Measurements from ENCODE around the gene ST8SIA1. TPM values are rescaled to one million over a fixed set of nuclear protein-coding genes. Genes with fewer than 3 reads are reported as not detected.

Gene ST8SIA1
- total RNA-seq, 1 donor from 2014 or later = 1.8 TPM

DNA sequence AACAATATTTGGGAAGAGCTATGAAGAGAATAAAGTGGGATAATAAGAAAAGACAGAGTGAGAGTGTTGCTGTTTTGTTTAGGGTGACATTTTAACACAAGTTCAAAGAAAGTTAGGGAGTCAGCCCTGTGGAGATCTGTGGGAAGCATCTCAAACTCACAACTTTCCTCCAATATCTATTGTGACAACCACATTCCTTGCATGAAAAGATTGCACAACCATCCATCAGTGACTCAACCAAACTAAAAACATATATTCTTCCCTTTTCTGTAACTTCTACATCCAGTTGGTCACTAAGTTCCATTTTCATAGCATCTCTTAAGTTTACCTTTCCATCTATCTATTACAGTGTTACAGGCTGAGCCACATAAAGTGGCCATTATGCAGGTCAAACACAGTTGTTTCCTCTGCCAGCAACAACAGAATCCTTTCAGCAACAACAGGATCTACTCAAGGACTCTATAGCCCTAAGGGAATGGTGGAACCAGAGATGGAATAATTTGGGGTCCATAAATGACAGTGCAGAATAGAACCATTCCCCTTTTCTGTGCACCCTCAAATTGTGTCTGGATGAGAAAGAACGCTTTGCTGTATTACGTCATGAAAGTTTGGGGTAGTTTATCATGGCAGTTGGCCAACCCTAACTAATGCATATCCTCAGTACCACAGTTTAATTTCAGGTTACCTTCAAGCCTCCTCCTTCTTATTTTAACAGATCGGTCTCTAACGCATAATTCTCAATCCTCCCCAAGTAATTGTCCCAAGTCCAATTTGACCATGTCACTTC is 118.8 kb downstream of the ST8SIA1 start:
- no peaks in the 10 kb centered on the region for H3K79me2 ChIP-seq (ENCODE audit: low read depth)
- no peak overlapping the region for H3K4me3 Mint-ChIP-seq
- H3K27me3 ChIP-seq = no peaks in the 10 kb centered on the region
- DNase-seq (ENCODE audit: low spot score) = no peak
- no peak overlapping the region for H3K4me2 ChIP-seq
- no peaks in the 10 kb centered on the region for H4K20me1 ChIP-seq (ENCODE audit: low read depth)
- no peak overlapping the region for H3K27ac Mint-ChIP-seq
- H3K27me3 Mint-ChIP-seq (ENCODE audit: insufficient read depth, low read depth) = no peaks in the 10 kb centered on the region
- peaks cover 8% of the 10 kb centered on the region for H3K9me3 Mint-ChIP-seq
- no peaks in the 10 kb centered on the region for H3K9me3 ChIP-seq (ENCODE audit: low read depth)
- no peaks in the 10 kb centered on the region for H3F3A ChIP-seq (ENCODE audit: low read depth)
- no peak overlapping the region for H2AFZ ChIP-seq (replicated peaks)
- H3K4me3 ChIP-seq = no peak overlapping the region
- H3K36me3 ChIP-seq = no peaks in the 10 kb centered on the region
- H3K4me1 Mint-ChIP-seq = no peaks in the 10 kb centered on the region
- H3K9ac ChIP-seq = no peak overlapping the region
- H3K27ac ChIP-seq = no peak overlapping the region
- peaks cover 2% of the 10 kb centered on the region for H3K36me3 Mint-ChIP-seq
- TF ChIP-seq, protein P1, sequence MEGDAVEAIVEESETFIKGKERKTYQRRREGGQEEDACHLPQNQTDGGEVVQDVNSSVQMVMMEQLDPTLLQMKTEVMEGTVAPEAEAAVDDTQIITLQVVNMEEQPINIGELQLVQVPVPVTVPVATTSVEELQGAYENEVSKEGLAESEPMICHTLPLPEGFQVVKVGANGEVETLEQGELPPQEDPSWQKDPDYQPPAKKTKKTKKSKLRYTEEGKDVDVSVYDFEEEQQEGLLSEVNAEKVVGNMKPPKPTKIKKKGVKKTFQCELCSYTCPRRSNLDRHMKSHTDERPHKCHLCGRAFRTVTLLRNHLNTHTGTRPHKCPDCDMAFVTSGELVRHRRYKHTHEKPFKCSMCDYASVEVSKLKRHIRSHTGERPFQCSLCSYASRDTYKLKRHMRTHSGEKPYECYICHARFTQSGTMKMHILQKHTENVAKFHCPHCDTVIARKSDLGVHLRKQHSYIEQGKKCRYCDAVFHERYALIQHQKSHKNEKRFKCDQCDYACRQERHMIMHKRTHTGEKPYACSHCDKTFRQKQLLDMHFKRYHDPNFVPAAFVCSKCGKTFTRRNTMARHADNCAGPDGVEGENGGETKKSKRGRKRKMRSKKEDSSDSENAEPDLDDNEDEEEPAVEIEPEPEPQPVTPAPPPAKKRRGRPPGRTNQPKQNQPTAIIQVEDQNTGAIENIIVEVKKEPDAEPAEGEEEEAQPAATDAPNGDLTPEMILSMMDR (IDR thresholded peaks at IDR 0.05) = no peak
- TF ChIP-seq EZH2phosphoT487 (IDR thresholded peaks at IDR 0.05) = no peak
- TF ChIP-seq EZH2 (IDR thresholded peaks at IDR 0.05) = no peak
- no peaks in the 10 kb centered on the region for H3K4me1 ChIP-seq

DNA sequence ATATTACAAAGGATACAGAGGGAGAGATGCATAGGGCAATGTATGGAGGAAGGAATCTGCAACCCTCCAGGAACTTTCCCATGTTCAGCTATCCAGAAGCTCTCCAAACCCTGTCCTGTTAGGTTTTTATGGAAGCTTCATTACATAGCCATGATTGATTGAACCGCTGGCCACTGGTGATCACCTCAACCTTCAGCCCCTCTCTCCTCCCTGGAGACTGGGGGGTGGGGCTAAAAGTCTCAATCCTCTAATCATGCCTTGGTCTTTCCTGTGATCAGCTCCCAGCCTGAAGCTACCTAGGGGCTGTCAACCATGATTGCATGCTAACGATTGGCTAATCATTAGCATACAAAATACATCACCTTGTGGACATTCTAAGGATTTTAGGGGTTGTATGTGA is 123.4 kb downstream of the ST8SIA1 start:
- Mint-ChIP-seq H3K27ac (no peak overlapping the region), H3K4me3 (no peak overlapping the region), H3K9me3 (peaks cover 8% of the 10 kb centered on the region), H3K27me3 (ENCODE audit: insufficient read depth, low read depth) (no peaks in the 10 kb centered on the region), H3K4me1 (peaks cover 10% of the 10 kb centered on the region), H3K36me3 (peaks cover 2% of the 10 kb centered on the region)
- H3K9me3 ChIP-seq (ENCODE audit: low read depth) = no peaks in the 10 kb centered on the region
- no peaks in the 10 kb centered on the region for H3K27me3 ChIP-seq
- no peak overlapping the region for H3K4me3 ChIP-seq
- H3K27ac ChIP-seq = no peak overlapping the region
- H3K79me2 ChIP-seq (ENCODE audit: low read depth) = no peaks in the 10 kb centered on the region
- H2AFZ ChIP-seq (replicated peaks) = no peak overlapping the region
- TF ChIP-seq, protein P1 (IDR thresholded peaks at IDR 0.05) = no peak
- H3K4me2 ChIP-seq = no peak overlapping the region
- no peaks in the 10 kb centered on the region for H3K36me3 ChIP-seq
- no peaks in the 10 kb centered on the region for H4K20me1 ChIP-seq (ENCODE audit: low read depth)
- no peak for DNase-seq (ENCODE audit: low spot score)
- no peaks in the 10 kb centered on the region for H3F3A ChIP-seq (ENCODE audit: low read depth)
- H3K9ac ChIP-seq = no peak overlapping the region
- no peaks in the 10 kb centered on the region for H3K4me1 ChIP-seq

DNA sequence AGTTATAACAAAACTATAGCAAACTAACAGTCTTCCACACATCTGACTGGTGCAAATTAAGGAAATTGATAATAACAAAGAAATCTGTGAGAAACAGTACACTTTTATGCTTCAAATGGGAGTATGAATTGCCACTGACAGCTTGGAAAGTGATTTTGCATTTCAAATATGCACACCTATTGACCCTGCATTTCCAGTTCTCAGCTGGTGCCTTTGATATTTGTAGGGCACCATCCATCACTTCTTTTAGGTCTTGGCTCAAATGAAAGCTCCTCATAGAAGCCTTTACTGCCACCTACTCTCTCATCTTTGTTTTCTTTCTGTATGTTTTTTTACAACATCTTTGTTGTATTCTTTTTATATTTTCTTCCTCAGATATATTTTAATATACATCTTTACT is 125.1 kb downstream of the ST8SIA1 start:
- H3K27me3 ChIP-seq = no peaks in the 10 kb centered on the region
- no peak overlapping the region for H3K27ac Mint-ChIP-seq
- H3K9ac ChIP-seq = no peak overlapping the region
- no peaks in the 10 kb centered on the region for H3K9me3 ChIP-seq (ENCODE audit: low read depth)
- peaks cover 11% of the 10 kb centered on the region for H3K9me3 Mint-ChIP-seq
- H3K4me3 ChIP-seq = no peak overlapping the region
- peaks cover 2% of the 10 kb centered on the region for H3K36me3 Mint-ChIP-seq
- DNase-seq (ENCODE audit: low spot score) = no peak
- H3K4me2 ChIP-seq = no peak overlapping the region
- H3K27me3 Mint-ChIP-seq (ENCODE audit: insufficient read depth, low read depth) = peaks cover under 1% of the 10 kb centered on the region
- no peak overlapping the region for H3K4me3 Mint-ChIP-seq
- H3K79me2 ChIP-seq (ENCODE audit: low read depth) = no peaks in the 10 kb centered on the region
- no peak overlapping the region for H2AFZ ChIP-seq (replicated peaks)
- no peaks in the 10 kb centered on the region for H3F3A ChIP-seq (ENCODE audit: low read depth)
- H4K20me1 ChIP-seq (ENCODE audit: low read depth) = no peaks in the 10 kb centered on the region
- peaks cover 10% of the 10 kb centered on the region for H3K4me1 Mint-ChIP-seq
- no peaks in the 10 kb centered on the region for H3K4me1 ChIP-seq
- H3K36me3 ChIP-seq = no peaks in the 10 kb centered on the region
- no peak overlapping the region for H3K27ac ChIP-seq
- TF ChIP-seq EZH2 (IDR thresholded peaks at IDR 0.05) (no peak), EZH2phosphoT487 (IDR thresholded peaks at IDR 0.05) (no peak)
- TF ChIP-seq, protein P1 (IDR thresholded peaks at IDR 0.05) = no peak

All from neural progenitor cell (in vitro differentiated cells).